ENCODE results near the gene TMEM190. TPM values are rescaled to one million over a fixed set of nuclear protein-coding genes. Genes with fewer than 3 reads are reported as not detected.

TMEM190 gene
- total and polyA plus RNA-seq, 2 of the 8 experiments (the other 6 are each of a cell fraction or from before 2014, with no cell fraction given): 1.6 TPM; not detected in 1

GRCh38 chr19:55352040-55352439 lies 24.6 kb upstream of the TMEM190 start (continued):
- TF ChIP-seq BCL11A (IDR thresholded peaks at IDR 0.05; ENCODE audit: low read depth in 2 of 2, low read length in 2 of 2) (no peak), KDM4A (IDR thresholded peaks at IDR 0.05; ENCODE audit: low read depth, low read length, severe bottlenecking) (no peak)
